WTC11 (cell line): ENCODE data around the gene TRPV2. TPM values are rescaled to one million over a fixed set of nuclear protein-coding genes. Genes with fewer than 3 reads are reported as not detected.

Experiments
- ATAC-seq: fragments of 200-7000 bp; cut with Tn5 transposase; 2 replicates; pipeline ENCODE4 v1.10.0; 2021; ENCODE audit warnings: mild to moderate bottlenecking, moderate library complexity
- CTCF ChIA-PET: fragments of 300-600 bp; sonication (Branson Sonifier 250); formaldehyde crosslinking; loops from one replicate; lab custom pipeline; 2021; ENCODE audit warnings: antibody characterized with exemption; lab: Charles Lee
- POLR2A ChIA-PET: fragments of 350-600 bp; sonication (Branson Sonifier 250); formaldehyde crosslinking; loops from one replicate; lab custom pipeline; 2021; ENCODE audit warnings: antibody characterized with exemption; lab: Charles Lee
- DNase-seq: peaks from one replicate; pipeline ENCODE4 v3.0.0; 2021; ENCODE audit warnings: low spot score
- H3K27ac Mint-ChIP-seq: 2 replicates; pipeline ENCODE4 v1.8.0; 2021; ENCODE audit warnings: mixed read lengths
- H3K27me3 Mint-ChIP-seq: 2 replicates; pipeline ENCODE4 v1.8.0; 2021; ENCODE audit warnings: low read depth, mild to moderate bottlenecking, moderate library complexity, mixed read lengths
- H3K36me3 Mint-ChIP-seq: 2 replicates; pipeline ENCODE4 v1.8.0; 2021; ENCODE audit warnings: mixed read lengths
- H3K4me1 Mint-ChIP-seq: 2 replicates; pipeline ENCODE4 v1.8.0; 2022; ENCODE audit warnings: mixed read lengths
- H3K4me3 Mint-ChIP-seq: 2 replicates; pipeline ENCODE4 v1.8.0; 2021; ENCODE audit warnings: mild to moderate bottlenecking, moderate library complexity, mixed read lengths
- H3K9me3 Mint-ChIP-seq: 2 replicates; pipeline ENCODE4 v1.8.0; 2021; ENCODE audit warnings: mixed read lengths
- AFF4 ChIP-seq: sonication (generic); formaldehyde crosslinking; IDR thresholded peaks from 2 replicates; pipeline ENCODE4 v1.8.1; 2023; ENCODE audit warnings: mild to moderate bottlenecking, missing genetic modification reagents, borderline replicate concordance
- AR ChIP-seq: fragments of 250-450 bp; sonication (Bioruptor Pico); IDR thresholded peaks from 2 replicates; pipeline ENCODE4 v1.9.0; 2021; ENCODE audit warnings: mild to moderate bottlenecking
- GRHL2 ChIP-seq: fragments of 250-450 bp; sonication (Bioruptor Pico); IDR thresholded peaks from 2 replicates; pipeline ENCODE4 v1.8.0; 2022; ENCODE audit warnings: mild to moderate bottlenecking, moderate library complexity; ENCODE audit not compliant: insufficient replicate concordance, severe bottlenecking
- JUN ChIP-seq: sonication (generic); formaldehyde crosslinking; IDR thresholded peaks from 2 replicates; pipeline ENCODE4 v1.8.0; 2023; ENCODE audit warnings: mild to moderate bottlenecking, missing genetic modification reagents
- NFATC4 ChIP-seq: fragments of 250-450 bp; sonication (Bioruptor Pico); IDR thresholded peaks from 2 replicates; pipeline ENCODE4 v1.9.0; 2021; ENCODE audit warnings: mild to moderate bottlenecking
- PRRX2 ChIP-seq: fragments of 250-450 bp; sonication (Bioruptor Pico); IDR thresholded peaks from 2 replicates; pipeline ENCODE4 v1.8.0; 2021; ENCODE audit warnings: mild to moderate bottlenecking
- SMAD3 ChIP-seq: sonication (generic); formaldehyde crosslinking; IDR thresholded peaks from 2 replicates; pipeline ENCODE4 v1.8.0; 2022; ENCODE audit warnings: missing genetic modification reagents, mild to moderate bottlenecking, borderline replicate concordance
- TCF7 ChIP-seq: sonication (generic); formaldehyde crosslinking; IDR thresholded peaks from 2 replicates; pipeline ENCODE4 v1.8.0; 2022; ENCODE audit warnings: mild to moderate bottlenecking, low read depth, missing genetic modification reagents, moderate library complexity
- TP53 ChIP-seq: sonication (generic); formaldehyde crosslinking; IDR thresholded peaks from 2 replicates; pipeline ENCODE4 v1.8.1; 2023; ENCODE audit warnings: mild to moderate bottlenecking, missing genetic modification reagents
- USF2 ChIP-seq: sonication (generic); formaldehyde crosslinking; IDR thresholded peaks from 2 replicates; pipeline ENCODE4 v1.8.1; 2023; ENCODE audit warnings: mild to moderate bottlenecking, missing genetic modification reagents, moderate library complexity
- ZNF219 ChIP-seq: sonication (generic); formaldehyde crosslinking; IDR thresholded peaks from 2 replicates; pipeline ENCODE4 v1.8.0; 2023; ENCODE audit warnings: missing genetic modification reagents, mild to moderate bottlenecking, borderline replicate concordance
- ZNF416 ChIP-seq: fragments of 250-450 bp; sonication (Bioruptor Pico); IDR thresholded peaks from 2 replicates; pipeline ENCODE4 v1.9.0; 2021; ENCODE audit warnings: mild to moderate bottlenecking, inconsistent platforms
- ZNF671 ChIP-seq: fragments of 250-450 bp; sonication (Bioruptor Pico); IDR thresholded peaks from 2 replicates; pipeline ENCODE4 v1.8.0; 2021; ENCODE audit warnings: mild to moderate bottlenecking
- total RNA-seq: library from RNA; stranded (reverse); gene quantifications from 3 replicates; pipeline ENCODE4 v1.2.3, GENCODE V29; 2021
- TF ChIP-seq, protein P1 (sequence below): sonication (generic); formaldehyde crosslinking; IDR thresholded peaks from 2 replicates; pipeline ENCODE4 v1.8.0; 2022; ENCODE audit warnings: mild to moderate bottlenecking, missing genetic modification reagents
- TF ChIP-seq, protein P2 (sequence below): sonication (generic); formaldehyde crosslinking; IDR thresholded peaks from 2 replicates; pipeline ENCODE4 v1.8.0; 2022; ENCODE audit warnings: mild to moderate bottlenecking, missing genetic modification reagents
- TF ChIP-seq, protein P3 (sequence below): sonication (generic); formaldehyde crosslinking; conservative IDR thresholded peaks from 2 replicates; pipeline ENCODE4 v1.8.1; 2023; ENCODE audit warnings: mild to moderate bottlenecking, low read depth, missing genetic modification reagents, moderate library complexity

TRPV2 gene
- total RNA-seq, 1 experiment from 2014 or later: 3.5 TPM

DNA sequence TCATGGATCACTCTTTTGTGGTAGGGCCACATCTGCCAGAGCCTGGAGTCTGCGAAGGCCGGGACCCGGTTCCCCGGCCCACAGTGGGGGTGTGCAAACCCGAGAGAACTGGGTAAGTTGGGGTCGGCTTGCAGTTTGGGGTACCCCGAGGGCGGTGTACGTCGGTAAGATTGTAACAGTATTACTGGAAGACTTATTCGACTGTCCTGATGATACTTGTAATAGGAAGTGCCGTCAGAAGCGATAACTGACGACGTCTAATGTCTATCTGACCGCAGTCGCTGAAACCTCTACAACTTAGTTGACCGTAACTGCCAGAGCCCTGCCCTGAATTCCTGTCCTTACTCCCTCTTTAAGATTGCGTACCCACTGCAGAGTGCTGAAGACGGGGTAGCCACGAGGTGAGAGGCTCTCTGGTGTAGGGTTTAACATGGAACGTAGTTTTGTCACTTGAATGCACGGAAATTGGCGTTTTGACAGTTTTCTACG is 24.0 kb downstream of the TRPV2 start (continued):
- TF ChIP-seq USF2 (CRISPR knock-in tag) (no peak), SMAD3 (CRISPR knock-in tag) (no peak), JUN (CRISPR knock-in tag) (0 out of 2 replicates have a peak, but pooled peaks have one; percentile 7), AFF4 (CRISPR knock-in tag) (no peak)

DNA sequence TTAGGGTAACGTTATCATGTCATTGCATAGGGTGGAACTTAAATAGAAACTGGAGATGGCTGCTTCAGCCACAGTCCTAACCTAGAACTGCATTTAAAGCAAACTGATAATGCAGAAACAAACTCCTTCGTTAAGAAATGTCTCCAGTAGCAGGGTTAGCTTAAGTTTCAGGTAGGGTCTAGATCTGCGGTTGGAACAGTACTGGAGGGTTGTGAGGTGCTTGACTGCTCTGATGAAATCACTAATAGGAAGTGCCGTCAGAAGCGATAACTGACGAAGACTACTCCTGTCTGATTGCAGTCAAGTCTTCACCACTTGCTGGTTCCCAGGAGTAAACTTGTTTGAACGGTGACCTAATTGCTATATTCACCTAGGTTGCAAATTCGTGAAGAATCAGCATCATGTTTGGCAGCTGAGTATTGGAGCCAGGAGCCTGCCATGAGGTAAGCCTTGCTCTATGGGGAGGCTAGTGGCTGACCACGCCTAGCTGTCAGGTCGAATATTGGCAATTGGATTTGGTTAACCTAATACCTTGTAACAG is 24.5 kb downstream of the TRPV2 start:
- Mint-ChIP-seq H3K4me1 (peaks cover 66% of the 10 kb centered on the region), H3K9me3 (no peaks in the 10 kb centered on the region), H3K27me3 (no peaks in the 10 kb centered on the region), H3K27ac (peak overlapping the region; percentile 96), H3K4me3 (peak overlapping the region; percentile 99), H3K36me3 (peaks cover 42% of the 10 kb centered on the region)
- ATAC-seq (no peak), DNase-seq (no peak)
- CTCF ChIA-PET: interaction anchor here (1.8 kb wide), 1 partner anchor 12 kb away, joined by 8 read pairs; no protein-coding TSS in a partner anchor
- POLR2A ChIA-PET: interaction anchor here (0.6 to 1.9 kb wide), 2 partner anchors 59 to 103 kb away, joined by 3 to 13 read pairs (median 6); partner anchors contain the start of gene UBB
- 0 out of 2 replicates have a peak, but pooled peaks have one; percentile 73 for TF ChIP-seq PRRX2
- TF ChIP-seq, protein P1, sequence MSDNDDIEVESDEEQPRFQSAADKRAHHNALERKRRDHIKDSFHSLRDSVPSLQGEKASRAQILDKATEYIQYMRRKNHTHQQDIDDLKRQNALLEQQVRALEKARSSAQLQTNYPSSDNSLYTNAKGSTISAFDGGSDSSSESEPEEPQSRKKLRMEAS: 0 out of 2 replicates have a peak, but pooled peaks have one; percentile 28
- no peak for TF ChIP-seq TCF7 (CRISPR knock-in tag)
- peak; percentile 84; the same call in 1 of the 2 replicates for TF ChIP-seq ZNF416 (CRISPR knock-in tag)
- TF ChIP-seq, protein P2, sequence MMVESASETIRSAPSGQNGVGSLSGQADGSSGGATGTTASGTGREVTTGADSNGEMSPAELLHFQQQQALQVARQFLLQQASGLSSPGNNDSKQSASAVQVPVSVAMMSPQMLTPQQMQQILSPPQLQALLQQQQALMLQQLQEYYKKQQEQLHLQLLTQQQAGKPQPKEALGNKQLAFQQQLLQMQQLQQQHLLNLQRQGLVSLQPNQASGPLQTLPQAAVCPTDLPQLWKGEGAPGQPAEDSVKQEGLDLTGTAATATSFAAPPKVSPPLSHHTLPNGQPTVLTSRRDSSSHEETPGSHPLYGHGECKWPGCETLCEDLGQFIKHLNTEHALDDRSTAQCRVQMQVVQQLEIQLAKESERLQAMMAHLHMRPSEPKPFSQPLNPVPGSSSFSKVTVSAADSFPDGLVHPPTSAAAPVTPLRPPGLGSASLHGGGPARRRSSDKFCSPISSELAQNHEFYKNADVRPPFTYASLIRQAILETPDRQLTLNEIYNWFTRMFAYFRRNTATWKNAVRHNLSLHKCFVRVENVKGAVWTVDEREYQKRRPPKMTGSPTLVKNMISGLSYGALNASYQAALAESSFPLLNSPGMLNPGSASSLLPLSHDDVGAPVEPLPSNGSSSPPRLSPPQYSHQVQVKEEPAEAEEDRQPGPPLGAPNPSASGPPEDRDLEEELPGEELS (CRISPR knock-in tag): no peak
- TF ChIP-seq ZNF671: 0 out of 2 replicates have a peak, but pooled peaks have one; percentile 46
- no peak for TF ChIP-seq ZNF219 (CRISPR knock-in tag)
- TF ChIP-seq, protein P3, sequence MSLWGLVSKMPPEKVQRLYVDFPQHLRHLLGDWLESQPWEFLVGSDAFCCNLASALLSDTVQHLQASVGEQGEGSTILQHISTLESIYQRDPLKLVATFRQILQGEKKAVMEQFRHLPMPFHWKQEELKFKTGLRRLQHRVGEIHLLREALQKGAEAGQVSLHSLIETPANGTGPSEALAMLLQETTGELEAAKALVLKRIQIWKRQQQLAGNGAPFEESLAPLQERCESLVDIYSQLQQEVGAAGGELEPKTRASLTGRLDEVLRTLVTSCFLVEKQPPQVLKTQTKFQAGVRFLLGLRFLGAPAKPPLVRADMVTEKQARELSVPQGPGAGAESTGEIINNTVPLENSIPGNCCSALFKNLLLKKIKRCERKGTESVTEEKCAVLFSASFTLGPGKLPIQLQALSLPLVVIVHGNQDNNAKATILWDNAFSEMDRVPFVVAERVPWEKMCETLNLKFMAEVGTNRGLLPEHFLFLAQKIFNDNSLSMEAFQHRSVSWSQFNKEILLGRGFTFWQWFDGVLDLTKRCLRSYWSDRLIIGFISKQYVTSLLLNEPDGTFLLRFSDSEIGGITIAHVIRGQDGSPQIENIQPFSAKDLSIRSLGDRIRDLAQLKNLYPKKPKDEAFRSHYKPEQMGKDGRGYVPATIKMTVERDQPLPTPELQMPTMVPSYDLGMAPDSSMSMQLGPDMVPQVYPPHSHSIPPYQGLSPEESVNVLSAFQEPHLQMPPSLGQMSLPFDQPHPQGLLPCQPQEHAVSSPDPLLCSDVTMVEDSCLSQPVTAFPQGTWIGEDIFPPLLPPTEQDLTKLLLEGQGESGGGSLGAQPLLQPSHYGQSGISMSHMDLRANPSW: no peak
- TF ChIP-seq GRHL2 (CRISPR knock-in tag): no peak
- TF ChIP-seq TP53 (CRISPR knock-in tag): no peak
- peak; percentile 30; the same call in 1 of the 2 replicates for TF ChIP-seq NFATC4 (CRISPR knock-in tag)
- peak; percentile 16; the same call in 1 of the 2 replicates for TF ChIP-seq AR
